ENCODE data around the gene CCDC148.

DNA sequence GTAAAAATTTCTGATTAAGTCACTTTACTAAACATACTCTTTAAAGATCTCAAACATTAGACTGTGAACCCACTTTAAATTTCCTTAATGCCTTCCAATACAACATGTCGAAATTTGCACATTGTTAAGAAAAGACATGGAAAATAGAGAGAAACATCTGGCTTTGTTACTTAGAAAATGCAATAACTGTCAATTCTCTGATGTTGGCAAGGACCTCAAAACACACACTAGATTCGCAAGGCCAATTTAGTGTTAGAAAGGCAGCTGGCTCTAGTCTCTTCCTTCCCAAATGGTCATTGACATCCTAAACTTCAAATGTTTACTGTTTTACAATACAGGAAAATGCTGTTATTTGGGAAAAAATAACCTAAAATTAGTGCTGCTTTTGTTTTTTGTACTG, 244.3 kb downstream of the CCDC148 start:
- TF ChIP-seq, protein P1, sequence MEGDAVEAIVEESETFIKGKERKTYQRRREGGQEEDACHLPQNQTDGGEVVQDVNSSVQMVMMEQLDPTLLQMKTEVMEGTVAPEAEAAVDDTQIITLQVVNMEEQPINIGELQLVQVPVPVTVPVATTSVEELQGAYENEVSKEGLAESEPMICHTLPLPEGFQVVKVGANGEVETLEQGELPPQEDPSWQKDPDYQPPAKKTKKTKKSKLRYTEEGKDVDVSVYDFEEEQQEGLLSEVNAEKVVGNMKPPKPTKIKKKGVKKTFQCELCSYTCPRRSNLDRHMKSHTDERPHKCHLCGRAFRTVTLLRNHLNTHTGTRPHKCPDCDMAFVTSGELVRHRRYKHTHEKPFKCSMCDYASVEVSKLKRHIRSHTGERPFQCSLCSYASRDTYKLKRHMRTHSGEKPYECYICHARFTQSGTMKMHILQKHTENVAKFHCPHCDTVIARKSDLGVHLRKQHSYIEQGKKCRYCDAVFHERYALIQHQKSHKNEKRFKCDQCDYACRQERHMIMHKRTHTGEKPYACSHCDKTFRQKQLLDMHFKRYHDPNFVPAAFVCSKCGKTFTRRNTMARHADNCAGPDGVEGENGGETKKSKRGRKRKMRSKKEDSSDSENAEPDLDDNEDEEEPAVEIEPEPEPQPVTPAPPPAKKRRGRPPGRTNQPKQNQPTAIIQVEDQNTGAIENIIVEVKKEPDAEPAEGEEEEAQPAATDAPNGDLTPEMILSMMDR (IDR thresholded peaks at IDR 0.05) = no peak
- TF ChIP-seq POLR2A (IDR thresholded peaks at IDR 0.05) = no peak

Data from Peyer's patch (tissue), 4 donors.